GM18873 (cell line): ENCODE results near the gene SLC33A1.
"Not testable (repeated sequence)": the region's sequence is repeated elsewhere in the genome, so short reads cannot be mapped to it uniquely, and the experiment has no call there.

Experiments used
- ATAC-seq: cut with Tn5 transposase; IDR thresholded peaks from one replicate; pipeline ENCODE4 v1.9.1; 2021; ENCODE audit warnings: mild to moderate bottlenecking, moderate library complexity, moderate number of reproducible peaks; ENCODE audit not compliant: unreplicated experiment, low FRiP score

The SLC33A1 gene

GRCh38 chr3:155862290-155862982 is 8.2 kb upstream of the SLC33A1 start:
- not testable (repeated sequence) for ATAC-seq

DNA sequence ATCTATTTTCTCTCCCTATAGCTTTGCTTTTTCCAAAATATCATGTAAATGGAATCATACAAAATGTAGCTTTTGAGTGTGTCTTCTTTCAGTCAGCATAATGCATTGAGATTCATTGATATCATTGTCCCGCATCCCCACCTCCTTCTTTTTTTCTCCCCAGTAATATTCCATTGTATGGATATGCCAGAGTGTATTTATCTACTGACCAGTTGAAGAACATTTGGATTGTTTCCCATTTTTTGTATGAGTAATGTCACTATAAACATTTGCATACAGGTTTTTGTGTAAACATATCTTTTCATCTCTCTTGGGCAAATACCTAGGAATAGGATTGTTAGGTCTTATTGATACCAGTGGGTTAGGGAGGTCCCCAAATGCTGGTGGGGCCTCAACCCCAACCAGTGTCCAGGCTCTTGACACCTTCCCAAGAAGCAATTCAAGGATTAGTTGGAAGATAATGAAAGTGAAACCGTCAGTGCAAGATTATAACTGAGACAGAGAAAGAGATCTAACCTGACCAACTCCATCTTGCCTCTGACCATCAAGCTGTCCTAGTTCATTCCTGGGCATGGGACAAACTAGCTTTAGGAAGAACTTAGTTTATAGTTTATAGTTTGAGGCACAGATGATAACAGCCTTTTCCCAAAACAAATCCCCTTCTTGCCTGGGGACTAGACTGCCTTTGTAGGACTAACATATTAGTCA is 7.4 kb upstream of the SLC33A1 start:
- ATAC-seq: no peak

GRCh38 chr3:155860424-155860823 is 6.2 kb upstream of the SLC33A1 start:
- not testable (repeated sequence) for ATAC-seq

GRCh38 chr3:155859859-155860258 is 5.6 kb upstream of the SLC33A1 start:
- no peak for ATAC-seq

DNA sequence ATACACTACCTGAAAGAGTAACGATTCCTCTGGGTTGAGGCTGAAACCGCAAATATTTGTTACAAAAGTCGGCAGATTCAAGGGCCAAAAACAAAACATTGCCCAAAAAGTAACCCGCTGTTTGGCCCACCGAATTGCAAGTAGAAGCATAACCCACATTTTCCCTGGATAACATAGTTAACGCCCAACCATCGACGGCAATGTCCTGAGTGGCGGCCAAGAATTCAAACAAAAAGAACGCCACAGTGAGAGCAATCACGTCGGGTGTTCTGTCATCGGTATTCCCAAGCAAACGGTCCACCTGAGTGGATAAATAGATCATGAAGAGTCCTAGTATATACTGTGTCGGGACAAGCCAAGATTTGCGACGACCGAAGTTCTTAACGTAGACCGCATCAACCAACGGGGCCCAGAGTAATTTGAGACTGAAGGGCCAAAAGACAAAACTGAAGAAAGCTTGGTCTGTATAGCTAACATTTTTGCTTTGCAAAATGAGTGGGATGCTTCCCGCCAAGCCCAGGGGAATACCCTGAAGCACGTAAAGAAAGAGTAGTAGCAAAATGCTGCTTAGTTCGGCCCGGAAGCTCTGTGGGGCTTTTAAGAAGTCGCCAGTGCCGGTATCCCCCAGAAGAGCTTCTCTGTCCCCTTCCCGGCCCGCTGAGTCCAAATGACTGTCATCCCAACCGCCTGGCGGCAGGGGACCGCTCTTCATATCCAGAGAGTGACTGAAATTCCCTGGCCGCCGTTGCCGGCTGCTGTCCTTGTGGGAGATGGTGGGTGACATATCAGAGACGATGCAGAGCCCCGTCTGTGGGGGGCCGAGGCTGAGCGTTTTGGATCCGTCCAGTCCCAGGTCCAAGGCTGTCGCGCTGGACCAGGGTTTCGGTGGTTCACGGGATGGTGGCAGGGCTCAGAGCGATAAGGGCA is 750 bp downstream of the SLC33A1 start:
- peak; percentile 2 for ATAC-seq

DNA sequence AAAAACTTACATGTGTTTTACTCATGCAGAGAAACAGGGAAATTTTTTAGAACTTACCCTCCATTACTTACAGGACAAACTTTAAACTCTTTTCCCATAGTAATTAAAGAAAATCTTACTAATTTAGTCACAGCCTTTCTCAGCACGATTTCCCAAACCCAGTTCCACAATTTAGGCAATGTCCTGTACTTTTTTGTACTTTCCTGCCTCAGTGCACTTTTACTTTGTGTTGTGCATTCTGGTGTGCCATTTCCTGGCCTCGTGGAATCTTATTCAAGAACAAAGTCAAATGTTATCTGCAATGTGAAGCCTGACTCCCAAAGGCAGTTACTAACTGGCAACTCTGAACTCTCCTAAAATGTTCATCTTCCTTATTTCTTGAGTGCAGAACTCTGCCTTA is 1.9 kb downstream of the SLC33A1 start:
- no peak for ATAC-seq

DNA sequence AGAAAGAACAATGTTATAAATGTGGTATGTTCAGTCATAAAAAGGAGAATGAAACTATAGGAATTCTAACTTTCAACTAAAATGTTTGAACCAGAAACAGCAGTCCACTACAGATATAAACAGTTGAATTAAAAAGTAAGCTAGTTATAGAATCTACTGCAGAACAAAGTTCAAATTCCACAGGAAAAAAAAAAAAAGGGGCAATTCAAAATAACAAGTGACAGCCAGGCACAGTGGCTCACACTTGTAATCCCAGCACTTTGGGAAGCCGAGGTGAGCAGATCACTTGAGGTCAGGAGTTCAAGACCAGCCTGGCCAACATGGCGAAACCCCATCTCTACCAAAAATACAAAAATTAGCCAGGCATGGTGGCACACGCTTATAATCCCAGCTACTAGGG is 4.8 kb downstream of the SLC33A1 start:
- not testable (repeated sequence) for ATAC-seq

- no peak for ATAC-seq
Observed at GRCh38 chr3:155847993-155848392, 6.2 kb downstream of the SLC33A1 start.

DNA sequence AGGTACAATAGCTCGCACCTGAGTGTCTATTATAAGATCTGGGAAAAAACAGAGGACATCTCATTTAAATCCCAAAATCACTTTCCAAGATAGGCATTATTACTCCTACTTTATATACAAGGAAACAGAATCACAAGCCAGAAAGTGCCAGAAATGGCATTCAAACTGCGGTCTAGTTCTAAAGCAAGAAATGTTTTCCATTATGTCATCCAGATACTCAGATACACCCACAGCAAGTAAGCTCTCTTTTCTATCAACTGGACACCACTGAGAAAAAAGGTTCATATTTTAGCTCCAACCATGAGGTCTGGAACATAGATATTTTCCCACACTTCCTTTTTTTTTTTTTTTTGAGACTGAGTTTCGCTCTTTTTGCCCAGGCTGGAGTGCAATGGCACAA is 8.1 kb downstream of the SLC33A1 start:
- ATAC-seq: no peak

DNA sequence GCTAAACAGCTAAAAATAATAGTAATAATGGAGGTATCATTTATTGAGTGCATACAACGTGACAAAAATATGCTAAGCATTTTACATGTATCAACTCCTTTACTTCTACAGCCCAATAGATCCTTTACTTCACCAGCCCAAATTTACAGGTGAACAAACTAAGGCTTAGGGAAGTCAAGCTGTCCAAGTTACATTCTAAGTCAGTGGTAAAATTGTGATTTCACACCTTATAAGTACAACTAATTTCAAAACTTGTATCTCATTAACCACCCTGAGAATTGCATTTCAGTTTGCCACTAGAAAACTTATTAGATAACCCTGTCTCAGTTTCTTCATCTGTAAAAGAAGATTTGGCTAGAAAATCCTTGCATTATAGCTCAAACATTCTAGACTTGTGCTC is 10.7 kb downstream of the SLC33A1 start:
- ATAC-seq: no peak

GRCh38 chr3:155835341-155836071 is 18.7 kb downstream of the SLC33A1 start:
- no peak for ATAC-seq

GRCh38 chr3:155828490-155829098 is 25.6 kb downstream of the SLC33A1 start:
- not testable (repeated sequence) for ATAC-seq

- no peak for ATAC-seq
Observed at GRCh38 chr3:155815030-155815545, 39.1 kb downstream of the SLC33A1 start.

DNA sequence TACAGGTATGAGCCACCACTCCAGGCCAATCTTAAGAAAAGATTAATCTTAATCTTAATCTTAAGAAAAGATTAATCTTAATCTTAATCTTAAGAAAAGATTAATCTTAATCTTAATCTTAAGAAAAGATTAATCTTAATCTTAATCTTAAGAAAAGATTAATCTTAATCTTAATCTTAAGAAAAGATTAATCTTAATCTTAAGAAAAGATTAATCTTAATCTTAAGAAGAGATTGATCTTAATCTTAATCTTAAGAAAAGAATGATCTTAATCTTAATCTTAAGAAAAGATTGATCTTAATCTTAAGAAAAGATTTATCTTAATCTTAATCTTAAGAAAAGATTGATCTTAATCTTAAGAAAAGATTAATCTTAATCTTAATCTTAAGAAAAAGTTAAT is 41.0 kb downstream of the SLC33A1 start:
- not testable (repeated sequence) for ATAC-seq

- no peak for ATAC-seq
Observed at GRCh38 chr3:155809181-155809580, 45.0 kb downstream of the SLC33A1 start.

- no peak for ATAC-seq
Observed at GRCh38 chr3:155807823-155808222, 46.4 kb downstream of the SLC33A1 start.

DNA sequence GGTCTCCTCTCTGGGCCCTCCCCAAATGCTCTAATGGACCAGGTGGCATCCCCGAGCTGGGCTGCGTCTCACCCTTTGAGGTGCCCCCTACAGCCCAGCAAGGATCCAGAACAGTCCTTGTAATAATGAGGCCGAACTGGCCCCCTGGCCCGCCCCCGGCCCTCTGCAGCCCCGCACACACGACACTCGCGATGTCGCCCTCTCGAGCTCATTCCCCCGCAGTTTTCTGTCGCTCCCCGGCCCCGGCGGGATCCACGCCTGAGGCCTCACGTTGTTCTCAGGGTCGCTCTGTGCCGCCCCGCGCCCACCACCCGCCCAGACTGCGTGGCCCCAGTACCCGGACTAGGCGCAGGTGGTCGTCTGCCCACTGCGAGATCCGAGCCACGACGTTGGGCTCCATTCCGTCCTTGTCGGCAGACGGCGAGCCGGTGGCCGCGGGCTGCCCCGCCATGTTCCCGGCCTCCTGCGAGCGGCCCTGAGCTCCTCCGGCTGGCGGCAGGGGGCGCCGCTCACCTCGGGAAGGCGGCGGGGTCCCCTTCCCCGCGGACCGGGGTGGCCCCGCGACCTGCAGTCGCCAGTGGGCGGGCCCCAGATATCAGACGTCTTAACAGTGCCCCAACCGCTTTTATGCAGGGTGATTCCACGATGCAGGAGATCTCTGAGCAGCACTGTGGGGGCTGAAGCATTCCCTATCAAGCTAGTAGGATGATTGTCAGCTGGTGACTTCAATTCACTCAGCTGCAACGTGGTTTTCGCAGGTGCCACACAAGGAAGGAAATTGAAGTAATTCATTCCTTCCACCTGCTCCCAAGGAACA is 48.2 kb downstream of the SLC33A1 start, which contains the start of gene C3orf33:
Gene C3orf33, minus strand, starts transcription at position 477 of the 817 bp plus-strand sequence. Its CDS starts 26 bp downstream, at position 451.
- ATAC-seq: peak; percentile 85

GRCh38 chr3:155805204-155805801 is 48.9 kb downstream of the SLC33A1 start:
- ATAC-seq: no peak
